NCI-H1436 treated with DMSO at 0.1 percent for 48 hours (cell line): Measurements from ENCODE around the gene TMEM170B.

Source experiments
- DNase-seq: peaks from one replicate; lab custom pipeline; 2025; lab: John Stamatoyannopoulos, UW

TMEM170B gene

DNA sequence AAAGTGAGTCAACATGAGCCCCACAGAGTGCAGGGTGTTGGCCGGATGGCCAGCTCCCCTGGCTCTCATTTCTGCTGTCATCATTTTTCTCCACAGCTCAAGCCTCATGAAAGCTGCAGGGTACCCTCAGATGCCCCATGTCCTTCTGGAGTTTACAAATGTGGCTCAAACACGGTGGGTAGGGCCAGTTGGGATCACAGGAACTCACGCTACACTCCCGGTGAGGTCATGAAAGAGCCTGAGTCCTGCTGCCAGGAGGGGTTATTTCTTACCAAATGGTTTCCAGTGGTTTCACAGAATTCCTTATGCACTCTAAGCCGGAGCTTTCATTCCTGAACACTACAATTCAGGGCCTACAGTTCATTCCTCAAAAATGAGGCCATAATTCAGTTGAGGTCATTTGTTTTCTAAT is 78.7 kb downstream of the TMEM170B start:
- DNase-seq = no peak

- no peak for DNase-seq
Observed at GRCh38 chr6:11618533-11618932, 81.0 kb downstream of the TMEM170B start.

DNA sequence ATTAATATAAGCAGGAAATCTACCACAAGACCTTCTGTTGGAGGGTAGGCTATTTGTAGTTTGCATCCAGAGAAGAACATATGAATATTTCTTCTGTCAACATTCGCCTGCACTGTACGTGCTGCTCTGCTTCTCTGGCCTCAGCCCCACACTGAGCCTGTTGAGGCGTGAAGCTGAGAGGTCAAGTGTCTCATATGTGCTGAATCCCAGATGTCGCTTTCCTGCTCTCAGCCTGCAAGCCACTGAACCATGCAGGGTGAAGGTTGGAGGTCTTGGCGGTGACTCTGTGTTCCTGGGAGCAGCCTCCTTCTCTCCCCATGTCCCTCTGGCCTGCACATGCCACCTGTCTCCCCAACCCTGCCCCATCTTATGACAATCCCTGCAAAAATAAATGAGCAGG is 83.6 kb downstream of the TMEM170B start:
- no peak for DNase-seq

- no peak for DNase-seq
Observed at GRCh38 chr6:11622156-11622555, 84.6 kb downstream of the TMEM170B start.

DNA sequence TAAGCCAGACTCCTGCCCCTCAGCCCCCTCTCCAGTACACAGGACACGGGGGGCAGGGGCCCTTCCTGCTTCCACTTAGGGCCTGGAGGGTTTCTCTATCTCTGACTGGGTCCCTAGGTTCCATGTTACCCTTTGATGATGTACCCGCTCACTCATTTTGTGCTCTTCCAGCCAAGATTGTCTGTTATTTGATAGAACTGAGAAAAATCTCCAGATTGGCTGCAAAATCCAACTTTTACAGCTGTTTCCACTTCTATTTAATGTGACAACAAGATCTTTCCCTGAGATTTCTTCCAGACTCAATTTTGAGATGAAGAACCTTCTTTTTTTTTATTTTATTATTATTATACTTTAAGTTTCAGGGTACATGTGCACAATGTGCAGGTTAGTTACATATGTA is 85.7 kb downstream of the TMEM170B start:
- DNase-seq = no peak

- DNase-seq = no peak
Observed at GRCh38 chr6:11625302-11625701, 87.8 kb downstream of the TMEM170B start.

DNA sequence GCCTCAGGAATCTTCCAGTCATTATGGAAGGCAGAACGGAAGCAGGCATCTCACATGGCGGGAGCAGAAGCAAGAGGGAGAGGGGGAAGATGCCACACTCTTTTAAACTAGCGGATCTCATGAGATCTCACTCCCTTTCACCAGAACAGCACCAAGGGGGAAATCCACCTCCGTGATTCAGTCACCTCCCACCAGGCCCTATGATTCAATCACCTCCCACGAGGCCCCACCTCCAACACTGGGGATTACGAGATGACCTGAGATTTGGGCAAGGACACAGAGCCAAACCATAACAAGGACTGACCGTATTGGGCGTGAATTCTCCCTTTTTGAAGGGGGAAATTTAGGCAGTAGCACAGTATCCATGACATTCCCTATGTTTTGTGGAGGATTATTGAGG is 88.8 kb downstream of the TMEM170B start:
- DNase-seq = no peak

GRCh38 chr6:11628562-11628961 is 91.0 kb downstream of the TMEM170B start:
- no peak for DNase-seq

- DNase-seq = no peak
Observed at GRCh38 chr6:11631008-11631407, 93.5 kb downstream of the TMEM170B start.

GRCh38 chr6:11631539-11631938 is 94.0 kb downstream of the TMEM170B start:
- no peak for DNase-seq

DNA sequence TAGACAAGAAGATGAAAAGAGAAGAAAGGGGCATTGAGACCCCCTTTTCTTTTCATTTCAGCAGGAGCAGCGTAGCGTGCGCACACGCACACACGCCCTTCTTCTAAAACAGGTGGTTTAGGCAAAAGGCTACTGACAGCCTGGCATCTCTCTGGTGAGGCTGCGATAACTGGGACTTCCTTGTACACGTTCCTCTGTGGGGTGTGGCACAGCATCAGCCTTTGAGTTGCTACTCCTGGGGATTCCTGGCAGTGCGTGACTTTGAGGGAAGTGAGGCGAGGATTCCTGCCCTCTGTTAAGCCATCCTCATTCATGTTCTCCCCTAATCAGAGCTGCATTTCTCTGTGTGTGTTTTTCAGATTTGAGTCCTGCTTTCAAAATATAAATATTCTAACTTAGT is 94.7 kb downstream of the TMEM170B start:
- no peak for DNase-seq

DNA sequence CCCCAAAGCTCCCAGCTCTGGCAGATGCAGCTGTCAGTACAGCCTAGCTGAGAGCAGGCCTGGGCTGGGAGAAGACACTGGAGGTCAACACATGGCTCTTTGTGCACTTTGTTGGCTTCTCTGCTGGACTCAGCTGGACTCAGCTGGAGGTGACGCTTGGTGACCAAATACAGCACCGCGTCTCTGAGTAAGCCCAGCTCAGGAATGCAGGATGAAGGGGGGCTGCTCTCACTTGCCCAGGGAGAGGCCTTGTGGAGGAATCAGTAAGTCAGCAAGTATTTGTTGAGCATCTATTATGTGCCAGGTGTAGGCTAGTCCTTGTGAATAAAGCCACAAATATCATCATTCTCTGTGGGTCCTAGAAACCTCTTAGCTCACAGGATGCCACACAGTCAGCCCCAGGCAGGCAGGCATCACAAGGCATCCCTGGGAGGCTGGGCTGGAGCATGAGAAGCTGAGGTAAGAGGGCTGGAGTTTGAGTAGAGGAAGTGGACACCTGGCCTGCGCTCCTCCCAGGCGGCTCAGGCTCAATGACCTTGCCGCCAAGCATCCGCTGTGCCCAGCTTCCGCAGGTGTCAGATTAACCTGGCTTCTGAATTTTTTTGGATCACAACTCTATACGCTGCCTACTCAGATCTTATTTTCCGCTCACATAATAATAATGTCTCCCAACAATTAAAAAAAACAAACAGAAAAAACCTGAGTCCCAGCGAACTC is 95.4 kb downstream of the TMEM170B start:
- no peak for DNase-seq
